Medulla oblongata (tissue), 1 donor: Measurements from ENCODE around the gene CACNA1D.
"Not testable (repeated sequence)": the region's sequence is repeated elsewhere in the genome, so short reads cannot be mapped to it uniquely, and the experiment has no call there.

ENCODE experiments used
- DNase-seq: peaks from one replicate; pipeline ENCODE4 v3.0.0-alpha.2; 2015; ENCODE audit errors: extremely low spot score

Gene CACNA1D

DNA sequence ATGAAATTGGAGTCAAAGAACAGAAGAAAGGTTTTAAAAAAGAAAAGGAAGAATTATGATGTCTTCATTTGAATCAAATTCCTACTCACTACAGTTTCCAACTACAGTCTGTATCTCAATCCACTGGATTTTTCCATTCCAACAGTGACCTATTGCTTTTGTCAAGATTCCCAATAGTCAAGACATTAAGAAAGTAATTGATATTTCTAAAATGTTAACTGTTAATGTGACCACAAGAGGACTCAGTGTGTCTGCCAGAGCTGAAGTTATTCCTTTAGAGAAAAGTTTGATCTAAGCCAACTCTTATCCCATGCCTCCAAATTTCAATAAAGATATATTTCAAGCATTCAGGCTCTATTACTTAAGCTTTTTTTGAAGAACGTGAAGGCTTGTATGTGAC lies 163.2 kb downstream of the CACNA1D start:
- no peak for DNase-seq

- no peak for DNase-seq
These were observed 164.3 kb downstream of the CACNA1D start for GRCh38 chr3:53658613-53659193.

DNA sequence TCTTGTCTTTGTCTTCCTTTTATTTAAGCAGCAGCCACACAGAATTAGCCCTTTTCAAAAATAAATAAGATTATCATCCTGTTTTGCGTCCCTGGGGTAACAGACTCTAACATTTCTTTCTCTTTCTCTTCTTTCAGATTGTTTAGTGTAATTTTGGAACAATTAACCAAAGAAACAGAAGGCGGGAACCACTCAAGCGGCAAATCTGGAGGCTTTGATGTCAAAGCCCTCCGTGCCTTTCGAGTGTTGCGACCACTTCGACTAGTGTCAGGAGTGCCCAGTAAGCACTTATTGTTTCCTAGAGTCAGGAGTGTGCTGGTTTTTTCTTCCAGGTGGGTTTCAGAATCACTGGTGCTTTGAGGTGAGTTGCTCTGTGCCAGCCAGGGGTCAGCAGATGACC lies 165.6 kb downstream of the CACNA1D start:
- no peak for DNase-seq

GRCh38 chr3:53661480-53661879 lies 167.1 kb downstream of the CACNA1D start:
- DNase-seq, result no peak

DNA sequence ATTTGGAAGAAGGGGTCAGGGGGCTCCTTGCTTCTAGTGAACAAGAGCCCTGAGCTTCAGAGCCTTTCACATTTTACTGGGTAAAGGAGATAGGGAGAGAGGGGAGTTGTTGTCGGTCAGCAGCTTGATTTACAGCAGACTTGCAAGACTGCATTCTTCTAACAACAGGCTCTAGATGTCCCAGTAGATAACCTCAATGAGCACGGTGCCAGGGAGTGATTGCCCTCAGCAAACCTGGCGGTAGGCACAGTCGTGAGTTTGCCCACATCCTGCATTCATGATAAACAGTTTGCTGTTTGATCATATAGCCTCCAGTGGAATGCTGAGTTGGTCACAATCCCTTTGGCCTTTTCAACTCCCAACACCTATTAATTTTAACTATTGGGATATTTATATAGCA lies 170.4 kb downstream of the CACNA1D start:
- not testable (repeated sequence) for DNase-seq

GRCh38 chr3:53665608-53666425 lies 171.4 kb downstream of the CACNA1D start:
- no peak for DNase-seq

DNA sequence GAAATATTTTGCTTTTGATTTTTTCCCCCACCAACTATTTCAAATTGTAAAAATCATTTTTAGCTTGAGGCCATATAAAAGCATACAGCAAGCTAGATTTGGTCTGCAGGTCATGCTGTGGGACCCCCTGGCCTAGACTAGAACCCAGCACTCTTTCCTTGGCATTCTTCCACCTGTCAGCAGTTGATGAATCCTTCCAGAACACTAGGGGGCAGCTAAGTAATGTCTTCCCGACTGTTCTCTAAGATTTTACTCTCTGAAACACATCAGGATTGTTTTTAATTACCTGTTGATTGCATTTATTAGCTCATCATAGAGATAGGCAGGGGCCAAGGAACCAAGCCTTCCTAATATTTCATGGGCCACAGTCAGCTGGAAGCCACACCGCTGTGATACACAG lies 174.5 kb downstream of the CACNA1D start:
- DNase-seq, result no peak

- DNase-seq, result no peak
These were observed 176.3 kb downstream of the CACNA1D start for GRCh38 chr3:53670721-53671120.

GRCh38 chr3:53671192-53671960 lies 177.0 kb downstream of the CACNA1D start:
- no peak for DNase-seq

DNA sequence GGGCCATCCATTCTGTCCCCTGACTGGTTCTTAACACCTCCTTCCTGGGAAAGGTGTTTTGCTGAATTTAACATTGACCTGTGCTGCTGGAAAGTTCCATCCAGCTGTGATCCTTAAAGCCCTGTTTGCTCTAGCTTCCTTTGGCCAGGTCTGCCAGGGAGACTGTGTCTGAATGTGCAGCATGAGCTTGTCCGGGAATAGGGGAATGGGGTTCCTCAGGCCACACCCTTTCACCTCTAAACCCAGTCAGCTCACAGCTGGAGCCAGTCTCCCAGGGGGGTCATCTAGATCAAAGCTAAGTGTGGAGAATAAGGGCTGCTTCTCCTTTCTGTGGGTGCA lies 177.5 kb downstream of the CACNA1D start:
- no peak for DNase-seq

DNA sequence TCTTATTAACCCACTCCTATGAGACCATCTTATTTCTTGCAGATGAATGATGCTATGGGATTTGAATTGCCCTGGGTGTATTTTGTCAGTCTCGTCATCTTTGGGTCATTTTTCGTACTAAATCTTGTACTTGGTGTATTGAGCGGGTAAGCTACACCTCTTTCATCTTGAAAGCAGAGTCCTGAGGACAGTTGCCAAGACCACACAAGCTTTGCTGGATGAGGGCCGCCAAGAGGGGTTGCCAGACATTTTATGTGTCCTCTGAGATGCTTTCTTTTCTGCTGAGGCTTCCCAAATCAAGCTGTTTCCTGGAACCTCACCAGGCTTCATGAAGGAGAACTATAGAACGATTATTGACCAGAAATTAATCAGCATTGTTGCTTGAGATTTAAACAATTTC lies 178.6 kb downstream of the CACNA1D start:
- DNase-seq, result peak; percentile 45

DNA sequence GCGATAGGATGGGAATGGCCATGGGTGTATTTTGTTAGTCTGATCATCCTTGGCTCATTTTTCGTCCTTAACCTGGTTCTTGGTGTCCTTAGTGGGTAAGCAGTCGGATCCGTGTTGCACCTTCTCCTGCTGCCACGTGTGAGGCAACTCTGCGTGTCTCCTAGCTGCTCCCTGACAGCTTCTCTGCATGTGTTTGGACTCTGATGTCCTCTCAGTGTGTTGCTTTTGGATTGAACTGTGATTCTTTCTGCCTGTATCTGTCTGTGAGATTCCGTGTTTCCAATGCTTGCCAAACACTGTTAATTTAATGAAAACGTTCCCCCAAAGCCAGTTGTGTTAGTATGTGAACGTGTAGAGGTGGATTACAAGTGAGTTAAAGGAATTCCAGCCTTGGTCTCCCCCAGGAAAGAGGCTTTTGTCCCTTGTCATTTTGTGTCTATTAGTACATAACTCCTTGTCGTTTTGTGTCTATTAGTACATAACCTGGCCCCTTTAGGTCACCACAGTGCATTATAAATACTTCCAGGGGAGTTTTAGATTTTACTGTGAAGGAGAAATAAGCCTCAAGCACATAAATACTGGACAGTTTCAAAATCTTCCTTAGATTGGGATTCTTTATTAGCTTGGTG lies 179.4 kb downstream of the CACNA1D start:
- DNase-seq, result no peak

- no peak for DNase-seq
These were observed 180.2 kb downstream of the CACNA1D start for GRCh38 chr3:53674582-53674981.

DNA sequence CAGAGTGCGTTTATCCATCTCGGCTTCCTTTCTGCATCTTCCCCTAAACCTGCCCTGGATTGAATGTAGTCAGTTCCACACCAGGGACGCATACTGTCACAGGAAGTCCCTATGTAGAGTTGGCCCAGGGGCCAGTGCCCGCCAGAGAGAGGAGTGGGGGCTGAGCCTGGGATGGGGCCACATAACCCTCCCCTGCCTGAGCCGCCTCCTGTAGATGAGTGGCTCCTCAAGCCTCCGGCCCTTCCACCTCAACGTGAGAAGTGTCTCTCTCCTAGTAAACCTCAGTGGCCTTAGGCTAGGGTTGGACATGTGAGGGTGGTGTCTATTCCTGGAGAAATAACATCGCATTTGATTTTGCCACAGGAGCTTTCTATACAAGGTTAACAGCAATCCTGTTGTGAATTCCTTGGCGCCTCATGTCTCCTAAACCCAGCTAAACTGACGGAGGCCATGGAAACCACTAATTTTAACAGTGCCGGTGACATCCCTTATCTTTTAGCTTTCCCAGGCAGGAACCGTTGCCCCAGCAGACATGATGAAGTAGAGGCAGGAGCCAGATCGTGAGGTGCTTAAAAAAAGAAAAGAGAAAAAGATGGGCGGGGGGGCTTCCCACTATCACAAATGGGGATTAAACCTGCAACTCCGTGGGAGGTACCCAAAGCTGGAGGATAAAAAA lies 180.7 kb downstream of the CACNA1D start:
- no peak for DNase-seq

DNA sequence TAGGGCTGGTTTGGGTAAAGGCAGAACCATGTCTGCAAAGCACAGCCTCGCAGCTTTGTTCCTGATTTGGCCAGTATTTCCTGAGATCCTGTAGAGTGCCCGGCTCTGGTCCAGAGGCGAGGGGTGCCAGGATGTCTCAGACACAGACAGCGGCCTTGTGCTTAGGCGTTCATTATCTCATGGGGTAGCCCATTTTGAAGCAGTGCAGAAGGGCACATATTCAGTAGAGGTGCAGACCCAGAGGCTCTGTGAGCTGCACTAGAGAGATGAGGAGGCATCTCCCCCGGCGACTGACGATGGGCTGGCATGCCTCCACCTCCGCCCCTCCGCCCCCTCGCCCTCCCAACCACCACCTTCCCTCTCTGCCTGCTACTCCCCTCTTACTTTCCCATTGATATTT lies 181.5 kb downstream of the CACNA1D start:
- peak; percentile 11 for DNase-seq

- no peak for DNase-seq
These were observed 183.0 kb downstream of the CACNA1D start for GRCh38 chr3:53677413-53677812.

- peak; percentile 49 for DNase-seq
These were observed 185.6 kb downstream of the CACNA1D start for GRCh38 chr3:53680028-53680427.

GRCh38 chr3:53682807-53683206 lies 188.4 kb downstream of the CACNA1D start:
- DNase-seq, result no peak

DNA sequence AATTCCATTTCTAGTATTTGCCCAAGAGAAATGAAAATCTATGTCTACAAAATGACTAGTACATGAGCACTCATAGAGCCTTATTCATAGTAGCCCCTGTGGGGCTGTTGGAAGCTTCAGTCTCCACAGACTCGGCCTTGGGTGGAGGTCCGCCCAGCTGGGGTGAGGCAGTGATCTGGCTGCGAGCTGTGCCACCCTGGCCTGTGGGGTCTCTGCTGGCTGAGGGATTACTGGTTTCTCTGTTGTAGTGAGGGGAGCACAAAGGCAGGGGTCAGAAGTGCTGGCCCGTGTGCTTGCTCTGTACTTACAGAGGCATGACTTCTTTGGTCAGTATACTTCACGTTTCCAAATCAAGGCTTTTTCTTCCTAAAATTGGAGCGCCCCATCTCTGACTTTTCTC lies 193.7 kb downstream of the CACNA1D start:
- no peak for DNase-seq

GRCh38 chr3:53688989-53689388 lies 194.6 kb downstream of the CACNA1D start:
- no peak for DNase-seq

GRCh38 chr3:53689681-53690080 lies 195.3 kb downstream of the CACNA1D start:
- DNase-seq, result no peak

- DNase-seq, result no peak
These were observed 196.1 kb downstream of the CACNA1D start for GRCh38 chr3:53690521-53690920.
